Activated naive CD4-positive, alpha-beta T cell treated with anti-CD3 and anti-CD28 coated beads for 36 hours (primary cell): ENCODE results near the gene ARRDC1. TPM values are rescaled to one million over a fixed set of nuclear protein-coding genes. Genes with fewer than 3 reads are reported as not detected.
"Not testable (repeated sequence)": the region's sequence is repeated elsewhere in the genome, so short reads cannot be mapped to it uniquely, and the experiment has no call there.

Source experiments
- CTCF ChIA-PET: fragments of 350-600 bp; sonication (Branson Sonifier 250); formaldehyde crosslinking; loops from one replicate; lab custom pipeline; 2021; ENCODE audit warnings: antibody characterized with exemption; lab: Charles Lee
- DNase-seq: peaks from one replicate; pipeline ENCODE4 v3.0.0-alpha.2; 2020
- H3K27ac Mint-ChIP-seq: one replicate; pipeline ENCODE4 v1.8.0; 2021; ENCODE audit warnings: mild to moderate bottlenecking, mixed read lengths
- H3K27me3 Mint-ChIP-seq: one replicate; pipeline ENCODE4 v1.8.0; 2021; ENCODE audit warnings: low read depth, mixed read lengths
- H3K36me3 Mint-ChIP-seq: one replicate; pipeline ENCODE4 v1.8.0; 2021; ENCODE audit warnings: low read depth, mixed read lengths
- H3K4me1 Mint-ChIP-seq: one replicate; pipeline ENCODE4 v1.8.0; 2021; ENCODE audit warnings: low read depth, mixed read lengths
- H3K4me3 Mint-ChIP-seq: one replicate; pipeline ENCODE4 v1.8.0; 2021; ENCODE audit warnings: mild to moderate bottlenecking, moderate library complexity, mixed read lengths
- H3K9me3 Mint-ChIP-seq: one replicate; pipeline ENCODE4 v1.8.0; 2021; ENCODE audit warnings: mixed read lengths
- intact Hi-C: fragments of 100-400 bp; cut with micrococcal nuclease; formaldehyde crosslinking; loops from one replicate; pipeline ENCODE4 v1.15.1; 2023
- total RNA-seq, 2 experiments: library from RNA; stranded (reverse); gene quantifications; one replicate each; pipeline ENCODE4 v1.2.3, GENCODE V29; 2021

Gene ARRDC1, protein sequence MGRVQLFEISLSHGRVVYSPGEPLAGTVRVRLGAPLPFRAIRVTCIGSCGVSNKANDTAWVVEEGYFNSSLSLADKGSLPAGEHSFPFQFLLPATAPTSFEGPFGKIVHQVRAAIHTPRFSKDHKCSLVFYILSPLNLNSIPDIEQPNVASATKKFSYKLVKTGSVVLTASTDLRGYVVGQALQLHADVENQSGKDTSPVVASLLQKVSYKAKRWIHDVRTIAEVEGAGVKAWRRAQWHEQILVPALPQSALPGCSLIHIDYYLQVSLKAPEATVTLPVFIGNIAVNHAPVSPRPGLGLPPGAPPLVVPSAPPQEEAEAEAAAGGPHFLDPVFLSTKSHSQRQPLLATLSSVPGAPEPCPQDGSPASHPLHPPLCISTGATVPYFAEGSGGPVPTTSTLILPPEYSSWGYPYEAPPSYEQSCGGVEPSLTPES
- 10 to 100 TPM; 19.1 to 21.4 TPM for total RNA-seq

- Mint-ChIP-seq H3K4me3 (peak within 1 kb of the TSS; percentile 75), H3K9me3 (no peaks in the 10 kb centered on the region), H3K27ac (no peak within 1 kb of the TSS), H3K36me3 (no peaks in the 10 kb centered on the region), H3K27me3 (no peaks in the 10 kb centered on the region), H3K4me1 (peaks cover 13% of the 10 kb centered on the region)
- intact Hi-C loops: loop anchor here (1.0 kb wide), 5 partner anchors 13 to 151 kb away; partner anchors contain the start of genes MRPL41 and ZMYND19
- CTCF ChIA-PET: no interaction called here
- peak; percentile 93 for DNase-seq
These were observed at the start of gene ARRDC1 for GRCh38 chr9:137605121-137606004. TSS of gene ARRDC1 (plus strand) at chr9:137605686. CDS start at chr9:137605718, 32 bp downstream.

GRCh38 chr9:137556069-137556838 is 49.2 kb upstream of the ARRDC1 start:
- intact Hi-C loops: no loop called here
- Mint-ChIP-seq H3K4me1 (peaks cover 12% of the 10 kb centered on the region), H3K9me3 (no peaks in the 10 kb centered on the region), H3K27me3 (no peaks in the 10 kb centered on the region), H3K27ac (no peak overlapping the region), H3K4me3 (no peak overlapping the region), H3K36me3 (peaks cover 12% of the 10 kb centered on the region)
- no peak for DNase-seq
- CTCF ChIA-PET: no interaction called here

- DNase-seq: no peak
- H3K27me3 Mint-ChIP-seq: no peaks in the 10 kb centered on the region
- H3K36me3 Mint-ChIP-seq: peaks cover 21% of the 10 kb centered on the region
- CTCF ChIA-PET: interaction anchor here (1.3 kb wide), 1 partner anchor 23 kb away, joined by 3 read pairs; no protein-coding TSS in a partner anchor
- intact Hi-C loops: no loop called here
- no peaks in the 10 kb centered on the region for H3K9me3 Mint-ChIP-seq
- H3K27ac Mint-ChIP-seq: no peak overlapping the region
- no peak overlapping the region for H3K4me3 Mint-ChIP-seq
- H3K4me1 Mint-ChIP-seq: peaks cover 3% of the 10 kb centered on the region
These were observed 47.4 kb upstream of the ARRDC1 start for GRCh38 chr9:137558127-137558526.

GRCh38 chr9:137564134-137564533 is 41.4 kb upstream of the ARRDC1 start:
- no peak for DNase-seq
- Mint-ChIP-seq H3K27me3 (no peaks in the 10 kb centered on the region), H3K4me3 (no peak overlapping the region), H3K36me3 (peaks cover 24% of the 10 kb centered on the region), H3K4me1 (peaks cover 3% of the 10 kb centered on the region), H3K9me3 (no peaks in the 10 kb centered on the region), H3K27ac (no peak overlapping the region)
- intact Hi-C loops: no loop called here
- CTCF ChIA-PET: interaction anchor here (0.9 to 1.1 kb wide), 2 partner anchors 12 to 19 kb away, joined by 3 read pairs; no protein-coding TSS in a partner anchor

DNA sequence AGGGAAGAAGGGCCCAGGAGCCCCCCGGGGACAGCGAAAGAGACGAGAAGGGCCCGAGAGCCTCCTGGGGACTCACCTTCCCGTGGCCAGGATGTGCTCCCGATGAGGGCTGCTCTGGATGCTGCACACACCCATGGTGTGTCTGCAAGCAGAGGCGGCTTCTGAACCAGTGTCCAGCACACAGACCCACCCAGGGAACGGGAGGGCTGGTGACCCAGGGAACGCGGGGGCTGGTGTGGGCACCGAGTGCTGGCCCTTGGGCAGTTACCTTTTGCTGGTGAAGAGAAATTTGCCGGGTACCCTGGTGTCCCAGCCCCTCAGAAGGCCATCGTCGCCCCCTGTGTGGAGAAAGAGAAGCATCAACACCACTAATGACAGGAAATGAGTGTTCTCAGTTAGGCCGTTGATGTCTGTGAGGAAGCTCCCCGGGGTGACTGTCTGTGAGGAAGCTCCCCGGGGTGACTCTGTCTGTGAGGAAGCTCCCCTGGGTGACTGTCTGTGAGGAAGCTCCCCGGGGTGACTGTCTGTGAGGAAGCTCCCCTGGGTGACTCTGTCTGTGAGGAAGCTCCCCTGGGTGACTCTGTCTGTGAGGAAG is 40.6 kb upstream of the ARRDC1 start:
- CTCF ChIA-PET: interaction anchor here (1.1 kb wide), 1 partner anchor 20 kb away, joined by 3 read pairs; no protein-coding TSS in a partner anchor
- no peaks in the 10 kb centered on the region for H3K27me3 Mint-ChIP-seq
- no peak for DNase-seq
- H3K36me3 Mint-ChIP-seq: peaks cover 23% of the 10 kb centered on the region
- no peak overlapping the region for H3K4me3 Mint-ChIP-seq
- peaks cover 3% of the 10 kb centered on the region for H3K4me1 Mint-ChIP-seq
- intact Hi-C loops: no loop called here
- no peak overlapping the region for H3K27ac Mint-ChIP-seq
- H3K9me3 Mint-ChIP-seq: no peaks in the 10 kb centered on the region

GRCh38 chr9:137568445-137568844 is 37.0 kb upstream of the ARRDC1 start:
- H3K27ac Mint-ChIP-seq: not testable (repeated sequence)

GRCh38 chr9:137569609-137570203 is 35.8 kb upstream of the ARRDC1 start:
- no peaks in the 10 kb centered on the region for H3K9me3 Mint-ChIP-seq
- H3K27me3 Mint-ChIP-seq: no peaks in the 10 kb centered on the region
- no peak overlapping the region for H3K4me3 Mint-ChIP-seq
- CTCF ChIA-PET: no interaction called here
- peaks cover 10% of the 10 kb centered on the region for H3K4me1 Mint-ChIP-seq
- intact Hi-C loops: no loop called here
- DNase-seq: no peak
- no peak overlapping the region for H3K27ac Mint-ChIP-seq
- H3K36me3 Mint-ChIP-seq: peaks cover 13% of the 10 kb centered on the region

More at GRCh38 chr9:137568445-137568844, 37.0 kb upstream of the ARRDC1 start:
- H3K9me3 Mint-ChIP-seq, H3K27me3 Mint-ChIP-seq, intact Hi-C loops, DNase-seq, H3K4me3 Mint-ChIP-seq, CTCF ChIA-PET, H3K4me1 Mint-ChIP-seq: not testable (repeated sequence)
- peaks cover 21% of the 10 kb centered on the region for H3K36me3 Mint-ChIP-seq

GRCh38 chr9:137570566-137570965 is 34.9 kb upstream of the ARRDC1 start:
- H3K9me3 Mint-ChIP-seq: no peaks in the 10 kb centered on the region
- no peak overlapping the region for H3K4me3 Mint-ChIP-seq
- intact Hi-C loops: no loop called here
- H3K36me3 Mint-ChIP-seq: peaks cover 17% of the 10 kb centered on the region
- H3K27ac Mint-ChIP-seq: no peak overlapping the region
- no peak for DNase-seq
- H3K27me3 Mint-ChIP-seq: no peaks in the 10 kb centered on the region
- CTCF ChIA-PET: interaction anchor here (0.6 kb wide), 1 partner anchor 29 kb away, joined by 3 read pairs; no protein-coding TSS in a partner anchor
- H3K4me1 Mint-ChIP-seq: peaks cover 19% of the 10 kb centered on the region

DNA sequence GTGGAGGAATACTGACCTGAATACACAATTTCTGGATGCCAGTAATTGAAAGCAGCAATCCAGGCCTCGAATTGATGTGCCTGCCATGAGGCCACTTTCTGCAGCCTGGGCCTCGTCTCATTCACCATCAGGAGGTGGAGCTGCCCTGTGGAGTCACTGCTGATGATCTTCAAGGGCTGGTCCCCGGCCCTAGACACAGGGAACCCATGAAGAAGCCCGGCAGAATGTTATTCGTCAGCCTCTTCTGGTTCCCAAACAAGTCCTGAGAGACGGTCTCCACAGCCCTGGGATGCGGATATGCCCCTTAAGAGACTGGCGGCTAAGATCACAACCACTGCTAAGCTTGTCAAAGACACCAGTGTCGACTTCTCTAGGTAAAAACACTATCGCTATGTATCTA is 31.3 kb upstream of the ARRDC1 start:
- H3K36me3 Mint-ChIP-seq: peaks cover 22% of the 10 kb centered on the region
- CTCF ChIA-PET: interaction anchor here (0.9 kb wide), 1 partner anchor 13 kb away, joined by 4 read pairs; no protein-coding TSS in a partner anchor

DNA sequence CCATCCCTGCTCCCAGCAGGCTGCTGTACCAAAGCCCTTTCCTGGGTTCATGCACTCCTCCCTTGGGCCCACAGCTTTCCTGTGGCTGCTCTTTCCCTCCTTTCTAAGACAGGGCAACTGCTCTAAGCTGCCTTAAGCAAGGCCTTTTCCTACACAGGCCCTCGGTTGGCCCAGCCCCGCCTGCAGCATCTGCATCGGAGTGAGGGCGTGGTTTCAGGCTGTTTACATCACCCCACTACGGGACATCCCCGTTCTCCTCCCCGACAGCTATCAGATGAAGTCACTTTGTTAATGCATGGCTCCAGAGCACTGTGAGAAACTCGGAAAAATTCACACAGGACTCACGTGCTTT is 30.1 kb upstream of the ARRDC1 start:
- Mint-ChIP-seq H3K27me3 (no peaks in the 10 kb centered on the region), H3K27ac (peak overlapping the region; percentile 27), H3K36me3 (peaks cover 20% of the 10 kb centered on the region), H3K9me3 (no peaks in the 10 kb centered on the region), H3K4me1 (peaks cover 42% of the 10 kb centered on the region), H3K4me3 (no peak overlapping the region)
- intact Hi-C loops: no loop called here
- no peak for DNase-seq
- CTCF ChIA-PET: no interaction called here

More for the DNA sequence above, 31.3 kb upstream of the ARRDC1 start:
- H3K4me1 Mint-ChIP-seq: peaks cover 42% of the 10 kb centered on the region
- no peak for DNase-seq
- H3K4me3 Mint-ChIP-seq: no peak overlapping the region
- H3K27ac Mint-ChIP-seq: no peak overlapping the region
- H3K9me3 Mint-ChIP-seq: no peaks in the 10 kb centered on the region
- H3K27me3 Mint-ChIP-seq: no peaks in the 10 kb centered on the region
- intact Hi-C loops: no loop called here

DNA sequence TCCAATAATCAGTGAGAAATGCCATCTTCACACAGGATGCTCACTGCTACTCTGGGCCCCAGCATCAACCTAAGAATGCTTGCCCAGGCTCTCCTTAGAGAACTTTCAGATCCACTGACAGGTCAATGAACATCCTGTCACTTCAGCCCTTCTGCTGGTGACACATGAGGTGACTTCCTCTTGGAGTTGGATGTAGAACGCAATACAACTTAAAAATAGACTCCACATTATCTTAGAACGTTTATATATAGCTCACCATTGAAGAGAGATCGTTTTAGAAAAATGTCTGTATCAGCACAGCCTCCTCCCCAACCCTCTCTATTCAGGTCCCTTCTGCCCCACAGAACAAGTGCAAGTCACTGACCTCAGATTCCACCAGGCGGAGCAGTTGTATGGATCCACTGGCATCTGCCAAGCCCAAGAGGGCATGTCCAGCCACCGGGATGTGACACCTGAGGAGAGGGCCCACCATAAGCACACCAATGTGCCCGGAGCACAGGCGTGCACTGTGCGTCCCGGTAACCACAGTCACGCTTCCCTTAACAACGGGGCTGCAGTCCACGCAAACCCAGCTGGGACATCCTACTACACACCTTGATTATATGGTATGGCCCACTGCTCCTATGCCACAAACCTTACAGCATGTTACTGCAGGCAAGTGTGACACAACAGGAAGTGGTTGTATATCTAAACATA is 29.6 kb upstream of the ARRDC1 start:
- H3K27ac Mint-ChIP-seq: peak overlapping the region; percentile 27
- H3K27me3 Mint-ChIP-seq: no peaks in the 10 kb centered on the region
- H3K4me1 Mint-ChIP-seq: peaks cover 37% of the 10 kb centered on the region
- CTCF ChIA-PET: no interaction called here
- H3K4me3 Mint-ChIP-seq: no peak overlapping the region
- intact Hi-C loops: no loop called here
- DNase-seq: no peak
- H3K36me3 Mint-ChIP-seq: peaks cover 15% of the 10 kb centered on the region
- H3K9me3 Mint-ChIP-seq: no peaks in the 10 kb centered on the region
